Stimulated activated naive B cell treated with anti-CD40 and anti-IgM and Interleukin-4, amounts not matched to agents 10 μg/mL and 1 μg/mL and 100 μg/mL, for 72 hours (primary cell): Measurements from ENCODE around the gene BNC2.
"Not testable (repeated sequence)": the region's sequence is repeated elsewhere in the genome, so short reads cannot be mapped to it uniquely, and the experiment has no call there.

Source experiments
- ATAC-seq, 2 donors: fragments of 150-1000 bp; cut with Tn5 transposase; replicated peaks; 2 replicates each; pipeline ENCODE4 v1.10.0; 2021; ENCODE audit warnings: moderate library complexity in 1 of 2
- DNase-seq: peaks from one replicate; pipeline ENCODE4 v3.0.0; 2021
- H3K27ac Mint-ChIP-seq: one replicate; pipeline ENCODE4 v1.8.0; 2022; ENCODE audit warnings: mild to moderate bottlenecking, mixed read lengths
- H3K27me3 Mint-ChIP-seq, 2 donors: one replicate each; pipeline ENCODE4 v1.8.0; 2022; ENCODE audit warnings: mixed read lengths in 2 of 2
- H3K36me3 Mint-ChIP-seq, 2 donors: one replicate each; pipeline ENCODE4 v1.8.0; 2022; ENCODE audit warnings: mixed read lengths in 2 of 2, mild to moderate bottlenecking in 1 of 2
- H3K4me1 Mint-ChIP-seq, 2 donors: one replicate each; pipeline ENCODE4 v1.8.0; 2022; ENCODE audit warnings: mixed read lengths in 2 of 2, mild to moderate bottlenecking in 1 of 2
- H3K4me3 Mint-ChIP-seq, 2 donors: one replicate each; pipeline ENCODE4 v1.8.0; 2022; ENCODE audit warnings: mild to moderate bottlenecking in 2 of 2, mixed read lengths in 2 of 2, moderate library complexity in 1 of 2
- H3K9me3 Mint-ChIP-seq, 2 donors: one replicate each; pipeline ENCODE4 v1.8.0; 2022; ENCODE audit warnings: mixed read lengths in 2 of 2, mild to moderate bottlenecking in 1 of 2

The BNC2 gene

DNA sequence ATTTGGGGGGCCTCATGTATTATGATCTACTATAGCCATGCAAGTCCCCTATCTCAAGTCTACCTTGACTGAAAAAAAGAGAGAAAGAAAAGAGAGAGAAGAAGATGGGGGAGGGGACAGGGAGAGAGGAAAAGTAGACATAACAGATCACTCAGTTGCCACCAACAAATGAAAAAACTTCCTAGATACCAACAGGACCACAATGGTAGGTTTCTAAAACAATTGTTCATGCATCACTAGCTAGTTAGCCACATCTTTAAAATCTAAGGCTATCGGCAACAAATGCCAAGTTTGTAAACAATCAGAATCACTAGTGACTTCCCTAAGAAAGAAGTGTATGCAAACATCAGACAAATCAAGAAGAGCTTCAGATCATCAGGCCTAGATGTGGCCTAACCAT is 328.2 kb downstream of the BNC2 start:
- no peaks in the 10 kb centered on the region for H3K36me3 Mint-ChIP-seq
- no peaks in the 10 kb centered on the region for H3K27me3 Mint-ChIP-seq
- DNase-seq (no peak), ATAC-seq (no peak)
- H3K27ac Mint-ChIP-seq, result no peak overlapping the region
- peaks cover 0 to 4% of the 10 kb centered on the region in 2 donors for H3K9me3 Mint-ChIP-seq
- no peaks in the 10 kb centered on the region for H3K4me1 Mint-ChIP-seq
- no peak overlapping the region for H3K4me3 Mint-ChIP-seq

DNA sequence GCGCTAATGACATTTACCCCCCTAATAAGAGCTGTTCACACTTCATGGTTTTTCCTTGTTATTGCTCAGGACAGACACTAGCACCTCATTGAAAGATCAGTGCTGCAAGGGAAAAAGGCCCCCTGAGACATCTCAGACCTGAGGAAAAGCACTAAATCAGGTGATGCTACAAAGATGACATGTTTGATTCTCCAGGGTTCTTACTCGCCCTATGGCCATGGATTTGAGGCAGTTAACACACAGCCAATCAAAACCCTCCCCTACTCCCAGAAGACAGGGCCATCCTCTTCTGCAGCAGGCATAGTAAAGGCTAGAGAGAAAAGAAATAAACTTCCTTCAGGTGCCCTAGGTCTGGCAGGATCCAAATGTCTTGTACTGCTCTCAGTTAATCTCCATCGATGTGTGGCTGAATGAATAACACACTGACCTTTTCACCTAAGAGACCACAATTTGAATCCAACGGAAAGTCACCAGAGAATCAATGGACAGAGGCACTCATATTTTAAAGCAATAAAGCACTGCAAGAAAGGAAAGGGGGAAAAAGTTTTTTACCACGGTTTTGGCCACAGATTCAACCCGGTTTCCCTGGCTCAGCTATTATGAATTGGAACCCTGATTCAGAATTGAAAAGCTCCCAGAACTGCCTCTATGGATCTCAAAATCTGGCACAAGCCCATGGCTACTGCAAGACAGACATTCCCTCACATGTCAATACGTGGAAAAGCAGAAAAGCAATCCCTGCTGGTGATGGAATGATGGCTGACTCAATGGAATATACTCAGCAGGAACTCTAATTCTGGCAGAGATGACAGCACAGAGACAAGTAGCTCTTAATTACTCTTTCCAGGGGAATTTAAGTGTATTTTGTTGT is 329.5 kb downstream of the BNC2 start:
- Mint-ChIP-seq H3K4me1 (no peaks in the 10 kb centered on the region), H3K9me3 (peaks cover 0 to 4% of the 10 kb centered on the region in 2 donors), H3K4me3 (no peak overlapping the region), H3K36me3 (no peaks in the 10 kb centered on the region), H3K27ac (no peak overlapping the region), H3K27me3 (no peaks in the 10 kb centered on the region)
- DNase-seq, result no peak
- no peak for ATAC-seq

DNA sequence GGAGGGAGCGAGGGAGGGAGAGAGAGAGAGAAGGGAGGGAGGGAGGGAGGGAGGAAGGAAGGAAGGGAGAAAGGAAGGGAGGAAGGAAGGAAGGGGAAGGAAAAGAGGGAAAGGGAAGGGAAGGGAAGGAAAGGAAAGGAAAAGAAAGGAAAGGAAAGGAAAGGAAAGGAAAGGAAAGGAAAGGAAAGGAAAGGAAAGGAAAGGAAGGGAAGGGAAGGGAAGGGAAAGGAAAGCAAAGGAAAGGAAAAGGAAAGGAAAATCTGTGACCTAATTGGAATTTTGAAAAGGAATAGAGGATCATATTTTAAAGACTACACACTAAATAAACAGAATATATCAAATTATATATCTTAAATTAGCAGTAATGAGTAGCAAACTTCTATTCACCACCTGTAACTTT is 330.8 kb downstream of the BNC2 start:
- not testable (repeated sequence) for H3K4me3 Mint-ChIP-seq, H3K4me1 Mint-ChIP-seq, DNase-seq, H3K36me3 Mint-ChIP-seq, H3K9me3 Mint-ChIP-seq, H3K27ac Mint-ChIP-seq, H3K27me3 Mint-ChIP-seq, ATAC-seq

DNA sequence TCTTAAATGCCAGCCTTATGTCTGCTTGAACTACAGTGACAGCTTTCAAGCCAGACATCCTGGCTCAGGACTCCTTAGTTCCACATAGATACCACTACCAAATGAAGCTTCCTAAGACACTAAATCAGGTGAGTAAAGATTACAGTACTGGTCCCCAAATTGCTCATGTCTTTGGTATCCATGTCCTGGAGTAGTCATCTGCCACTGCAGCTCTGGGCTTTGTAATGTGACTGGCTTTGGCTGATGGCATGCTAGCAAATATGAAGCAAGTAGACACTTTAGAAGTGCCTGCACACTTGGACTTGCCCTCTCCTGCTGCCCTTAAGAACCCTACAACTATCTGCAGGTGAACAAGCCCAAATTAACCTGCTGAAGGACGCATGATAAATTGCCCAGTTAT is 334.9 kb downstream of the BNC2 start:
- no peak for ATAC-seq
- Mint-ChIP-seq H3K4me1 (no peaks in the 10 kb centered on the region), H3K27me3 (no peaks in the 10 kb centered on the region), H3K9me3 (peaks cover 0 to 2% of the 10 kb centered on the region in 2 donors), H3K27ac (no peak overlapping the region), H3K4me3 (no peak overlapping the region), H3K36me3 (no peaks in the 10 kb centered on the region)
- DNase-seq, result no peak

DNA sequence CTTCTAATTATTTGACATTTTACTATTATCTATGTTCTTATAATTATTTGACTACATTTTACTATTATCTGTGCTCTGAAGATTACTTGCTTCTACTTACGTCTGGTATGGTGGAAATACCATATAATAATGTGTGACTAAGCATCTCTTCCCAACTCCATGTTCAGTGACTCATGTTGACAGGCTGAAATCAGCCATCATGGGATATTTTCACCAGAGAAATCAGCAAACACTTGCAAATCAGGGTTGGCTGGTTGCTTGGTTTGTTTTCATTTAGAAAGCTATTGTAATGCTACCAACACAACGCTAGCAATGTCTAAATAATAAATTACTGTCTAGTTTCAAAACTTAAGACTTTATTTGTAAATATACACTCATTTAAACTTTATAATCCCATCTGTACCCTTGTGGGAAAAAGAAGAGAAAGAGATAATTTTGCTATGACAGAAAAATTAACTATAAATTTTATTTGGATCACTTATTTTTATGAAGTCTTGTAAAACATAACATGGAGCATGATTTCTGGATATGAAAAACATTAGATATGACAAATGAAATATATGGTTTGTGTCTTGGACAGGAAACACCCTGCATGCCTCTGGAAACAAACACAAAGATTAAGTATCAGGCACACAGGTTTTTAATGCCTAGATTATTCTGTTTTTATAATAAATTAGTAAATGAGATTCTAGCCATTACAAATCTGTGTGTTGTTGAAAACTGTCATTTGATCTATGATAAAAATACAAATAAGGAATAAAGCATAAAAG is 337.6 kb downstream of the BNC2 start:
- H3K4me1 Mint-ChIP-seq, result no peaks in the 10 kb centered on the region
- ATAC-seq (no peak), DNase-seq (no peak)
- H3K27me3 Mint-ChIP-seq, result no peaks in the 10 kb centered on the region
- no peak overlapping the region for H3K27ac Mint-ChIP-seq
- no peak overlapping the region for H3K4me3 Mint-ChIP-seq
- peaks cover 0 to 4% of the 10 kb centered on the region in 2 donors for H3K9me3 Mint-ChIP-seq
- H3K36me3 Mint-ChIP-seq, result no peaks in the 10 kb centered on the region

DNA sequence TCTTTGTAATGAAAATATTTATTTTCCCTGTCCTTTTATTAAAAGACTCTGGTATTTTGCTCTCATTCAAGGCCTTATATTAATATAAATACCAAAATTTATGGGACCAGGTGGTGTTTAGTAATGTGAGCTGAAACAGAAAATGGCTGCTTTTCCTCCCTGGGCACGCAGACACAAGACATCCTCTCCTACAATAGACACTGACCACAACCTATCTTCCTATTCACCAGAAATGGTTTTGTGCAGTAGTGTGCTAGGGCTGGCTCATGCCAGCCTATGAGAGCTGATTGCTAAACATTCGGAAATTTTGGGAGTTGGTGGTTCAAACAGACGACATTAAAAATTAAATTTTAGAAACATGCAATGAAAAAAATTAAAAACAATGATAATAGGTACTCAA is 338.2 kb downstream of the BNC2 start:
- ATAC-seq (no peak), DNase-seq (no peak)
- Mint-ChIP-seq H3K27me3 (no peaks in the 10 kb centered on the region), H3K27ac (no peak overlapping the region), H3K9me3 (peaks cover 0 to 4% of the 10 kb centered on the region in 2 donors), H3K4me3 (no peak overlapping the region), H3K4me1 (no peaks in the 10 kb centered on the region), H3K36me3 (no peaks in the 10 kb centered on the region)

DNA sequence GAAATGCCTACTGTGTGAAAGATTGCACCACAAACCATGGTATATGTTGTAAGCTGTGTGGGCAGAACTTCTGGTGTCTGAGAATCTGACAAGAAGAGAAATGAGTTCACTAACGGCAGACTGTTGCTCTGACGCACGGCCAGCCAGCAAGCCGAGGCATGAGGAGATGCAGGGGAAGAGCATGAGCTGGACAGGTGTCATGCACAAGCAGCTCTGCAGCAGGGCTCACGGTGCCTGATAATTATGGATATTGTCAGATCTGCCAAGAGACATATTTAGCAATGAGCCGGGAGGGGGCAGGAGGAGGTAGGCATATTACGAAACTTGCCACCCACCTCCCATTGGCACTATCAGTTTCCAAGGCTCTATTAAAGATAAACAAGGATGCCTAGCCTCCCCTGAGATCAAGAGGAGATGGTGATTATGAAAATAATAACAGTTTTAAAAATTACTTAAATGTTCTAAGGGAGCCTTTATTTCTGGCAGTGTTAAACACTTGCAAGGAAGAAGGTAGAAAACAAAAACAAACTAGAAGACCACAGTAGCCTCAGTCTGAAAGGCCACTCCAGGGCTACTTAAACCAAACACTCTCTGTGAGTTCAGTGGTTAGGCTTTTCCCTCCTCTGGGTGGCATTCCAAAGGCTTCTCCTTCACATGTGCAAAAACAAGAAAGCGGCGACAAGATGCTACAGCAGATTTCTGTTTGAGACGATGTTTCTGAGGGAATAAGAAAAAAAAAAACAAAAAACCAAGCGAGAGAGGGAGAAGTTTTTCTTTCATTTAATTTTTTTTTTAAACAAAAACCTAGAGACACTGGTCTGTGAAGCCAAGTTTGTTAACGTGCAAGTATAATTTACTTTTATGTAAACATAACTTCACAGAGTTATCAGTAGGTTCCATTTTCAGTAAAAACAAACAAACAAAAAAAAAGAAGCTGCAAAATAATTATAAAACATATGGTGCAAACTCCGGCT is 339.5 kb downstream of the BNC2 start:
- Mint-ChIP-seq H3K9me3 (peaks cover 0 to 4% of the 10 kb centered on the region in 2 donors), H3K4me1 (no peaks in the 10 kb centered on the region), H3K4me3 (no peak overlapping the region), H3K36me3 (no peaks in the 10 kb centered on the region), H3K27ac (no peak overlapping the region), H3K27me3 (no peaks in the 10 kb centered on the region)
- ATAC-seq, result no peak
- DNase-seq, result no peak

DNA sequence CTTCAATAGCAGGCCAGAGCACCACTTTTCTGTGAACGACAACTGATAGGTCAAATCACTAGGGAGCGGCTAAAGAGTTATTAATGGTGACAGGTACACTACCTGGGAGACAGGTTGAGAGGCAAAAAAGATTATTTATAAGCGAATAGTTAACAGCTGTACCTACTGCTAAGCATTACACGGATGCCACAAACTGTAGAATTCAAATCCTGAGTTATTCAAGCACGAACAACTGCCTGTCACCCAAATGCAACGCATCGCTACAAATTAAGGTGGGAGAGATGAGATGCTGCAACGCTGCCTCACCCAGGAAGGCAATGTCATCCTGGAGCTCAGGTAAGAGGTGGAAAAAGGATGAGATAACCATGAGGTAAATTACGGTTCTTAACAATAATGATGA is 342.9 kb downstream of the BNC2 start:
- ATAC-seq (no peak), DNase-seq (no peak)
- Mint-ChIP-seq H3K36me3 (no peaks in the 10 kb centered on the region), H3K27me3 (no peaks in the 10 kb centered on the region), H3K4me3 (no peak overlapping the region), H3K27ac (no peak overlapping the region), H3K9me3 (peaks cover 0 to 4% of the 10 kb centered on the region in 2 donors), H3K4me1 (no peaks in the 10 kb centered on the region)

DNA sequence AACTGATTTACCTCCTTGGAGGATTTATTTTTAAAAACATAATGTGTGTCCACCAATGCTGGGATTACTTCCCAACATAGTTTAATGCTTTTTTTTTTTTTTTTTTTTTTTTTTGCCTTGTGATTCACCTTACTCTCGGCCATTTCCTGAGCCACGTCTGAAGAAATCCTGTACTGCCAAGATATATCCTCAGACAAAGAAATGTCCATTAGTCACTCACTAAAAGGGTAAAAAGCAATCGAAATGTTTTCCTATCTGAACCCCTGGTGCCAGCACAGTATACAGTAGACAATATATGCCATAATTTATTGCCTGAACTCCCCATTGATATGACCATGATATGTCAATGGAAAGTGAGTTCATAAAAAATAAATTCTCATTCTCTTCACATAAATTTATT is 344.1 kb downstream of the BNC2 start:
- Mint-ChIP-seq H3K9me3 (peaks cover 0 to 4% of the 10 kb centered on the region in 2 donors), H3K4me3 (no peak overlapping the region), H3K27me3 (no peaks in the 10 kb centered on the region), H3K36me3 (no peaks in the 10 kb centered on the region), H3K27ac (no peak overlapping the region), H3K4me1 (no peaks in the 10 kb centered on the region)
- DNase-seq, result no peak
- no peak for ATAC-seq

DNA sequence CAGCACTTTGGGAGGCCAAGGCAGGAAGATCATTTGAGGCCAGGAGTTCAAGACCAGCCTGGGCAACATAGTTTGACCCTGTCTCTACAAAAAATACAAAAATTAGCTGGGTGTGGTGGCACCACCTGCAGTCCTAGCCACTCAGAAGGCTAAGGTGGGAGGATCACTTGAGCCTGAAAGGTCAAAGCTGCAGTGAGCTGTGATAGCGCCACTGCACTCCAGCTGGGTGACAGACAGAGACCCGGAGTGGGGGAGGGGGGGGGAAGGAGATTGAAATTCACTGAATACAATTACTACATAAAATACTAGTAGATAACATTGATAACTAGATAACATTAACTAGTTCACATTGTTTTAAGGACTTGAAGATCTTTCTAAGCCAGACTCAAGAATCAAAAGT is 345.6 kb downstream of the BNC2 start:
- DNase-seq (no peak), ATAC-seq (no peak)
- H3K27ac Mint-ChIP-seq, result no peak overlapping the region
- H3K36me3 Mint-ChIP-seq, result no peaks in the 10 kb centered on the region
- H3K27me3 Mint-ChIP-seq, result no peaks in the 10 kb centered on the region
- H3K9me3 Mint-ChIP-seq, result peaks cover 0 to 3% of the 10 kb centered on the region in 2 donors
- no peak overlapping the region for H3K4me3 Mint-ChIP-seq
- H3K4me1 Mint-ChIP-seq, result no peaks in the 10 kb centered on the region

DNA sequence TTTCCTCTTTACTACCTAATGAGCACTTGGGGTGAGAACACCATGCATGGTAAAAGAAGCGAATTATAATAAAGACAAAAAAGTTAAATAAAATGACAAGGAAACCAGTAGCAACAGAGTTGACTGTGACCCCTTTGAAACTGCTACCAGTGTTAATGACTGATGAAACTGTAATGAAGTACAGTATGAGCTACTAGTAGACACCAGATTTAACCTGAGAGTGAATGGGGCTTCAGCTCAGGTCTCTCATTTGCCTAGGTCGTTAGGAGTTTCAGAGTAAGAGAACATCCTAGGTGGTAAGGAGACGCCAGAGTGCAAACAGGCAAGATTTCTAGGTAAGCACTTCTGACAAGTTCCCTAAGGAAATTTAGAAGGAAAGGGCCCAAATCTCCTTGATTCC is 346.4 kb downstream of the BNC2 start:
- Mint-ChIP-seq H3K9me3 (peaks cover 0 to 3% of the 10 kb centered on the region in 2 donors), H3K36me3 (no peaks in the 10 kb centered on the region), H3K4me1 (no peaks in the 10 kb centered on the region), H3K4me3 (no peak overlapping the region), H3K27ac (no peak overlapping the region), H3K27me3 (no peaks in the 10 kb centered on the region)
- ATAC-seq (no peak), DNase-seq (no peak)

DNA sequence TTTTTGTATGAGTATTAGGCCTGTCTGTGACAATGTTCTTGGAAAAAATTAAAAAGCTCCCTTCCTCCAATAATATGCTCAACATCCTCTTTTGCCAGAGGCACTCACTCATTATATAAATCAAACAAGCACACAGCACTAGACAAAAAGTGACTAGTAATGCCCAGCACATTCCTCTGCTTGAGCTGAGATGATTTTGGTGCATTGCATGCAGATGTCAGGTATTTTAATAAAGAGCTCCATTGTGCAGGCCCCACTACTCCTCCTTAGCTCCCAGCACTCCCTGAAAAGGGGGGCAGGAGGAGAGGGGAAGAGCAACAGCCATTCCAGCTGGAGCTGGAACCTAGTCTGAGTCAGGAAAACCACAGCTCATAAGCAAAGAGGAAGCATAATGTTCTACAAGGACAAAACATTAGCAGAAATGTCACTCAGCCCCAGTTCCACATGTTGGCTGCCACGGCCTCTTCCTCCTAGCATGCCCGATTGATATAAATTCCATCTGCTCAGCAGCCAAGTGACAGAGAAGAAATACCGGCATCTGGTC is 348.5 kb downstream of the BNC2 start:
- no peaks in the 10 kb centered on the region for H3K27me3 Mint-ChIP-seq
- ATAC-seq, result no peak

DNA sequence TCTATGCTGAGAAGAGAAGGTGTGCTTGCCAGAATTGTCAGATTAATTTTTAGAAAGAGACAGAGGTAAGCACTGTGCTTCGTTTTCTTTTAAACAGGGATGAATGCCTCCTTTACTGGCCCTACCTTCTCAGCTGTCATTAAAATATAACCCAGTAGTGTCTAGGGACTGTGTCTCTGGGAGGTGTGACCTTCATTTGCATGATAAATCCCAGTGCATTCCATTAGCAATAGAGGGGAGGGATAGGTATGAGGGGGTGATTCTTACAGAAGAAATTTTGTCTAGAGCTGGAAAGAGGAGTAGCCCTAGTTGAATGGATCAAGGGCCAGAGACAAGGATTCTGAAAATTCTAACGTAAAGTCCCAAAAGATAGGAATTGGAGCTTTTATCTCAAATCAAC is 351.5 kb downstream of the BNC2 start:
- H3K4me3 Mint-ChIP-seq, result no peak overlapping the region
- no peak for ATAC-seq
- peaks cover 0 to 3% of the 10 kb centered on the region in 2 donors for H3K9me3 Mint-ChIP-seq
- H3K36me3 Mint-ChIP-seq, result no peaks in the 10 kb centered on the region
- no peaks in the 10 kb centered on the region for H3K4me1 Mint-ChIP-seq
- no peak overlapping the region for H3K27ac Mint-ChIP-seq
- no peak for DNase-seq
- H3K27me3 Mint-ChIP-seq, result no peaks in the 10 kb centered on the region

More for the DNA sequence above, 348.5 kb downstream of the BNC2 start:
- H3K9me3 Mint-ChIP-seq, result peaks cover 0 to 3% of the 10 kb centered on the region in 2 donors
- H3K4me1 Mint-ChIP-seq, result no peaks in the 10 kb centered on the region
- H3K4me3 Mint-ChIP-seq, result no peak overlapping the region
- no peaks in the 10 kb centered on the region for H3K36me3 Mint-ChIP-seq
- no peak overlapping the region for H3K27ac Mint-ChIP-seq
- DNase-seq, result no peak

DNA sequence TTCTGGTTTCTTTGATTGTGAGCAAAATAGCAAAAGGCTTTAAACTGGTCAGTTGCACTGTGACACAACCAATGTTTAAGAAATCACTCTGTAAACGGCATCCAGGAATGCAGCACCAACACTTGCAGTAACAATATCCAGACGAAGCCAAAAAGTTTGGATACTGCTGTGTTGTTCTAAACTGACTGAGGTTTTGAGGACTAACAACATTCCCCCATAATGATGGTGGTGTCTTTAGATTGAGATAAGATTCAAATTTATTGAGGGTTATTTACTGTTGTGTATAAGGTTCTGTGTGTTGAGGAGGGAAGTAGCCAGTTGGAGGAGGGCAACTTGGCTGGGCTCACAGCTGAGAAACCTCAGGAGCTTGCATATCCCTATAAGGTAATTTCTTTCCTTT is 353.6 kb downstream of the BNC2 start:
- Mint-ChIP-seq H3K36me3 (no peaks in the 10 kb centered on the region), H3K9me3 (peaks cover 0 to 3% of the 10 kb centered on the region in 2 donors), H3K27me3 (no peaks in the 10 kb centered on the region), H3K4me1 (no peaks in the 10 kb centered on the region), H3K4me3 (no peak overlapping the region), H3K27ac (no peak overlapping the region)
- ATAC-seq (no peak), DNase-seq (no peak)
